NCI-H524 treated with DMSO at 0.1 percent for 48 hours (cell line): Measurements from ENCODE around the gene PCDHGA4.
"Not testable (repeated sequence)": the region's sequence is repeated elsewhere in the genome, so short reads cannot be mapped to it uniquely, and the experiment has no call there.

Experiments
- DNase-seq: peaks from one replicate; lab custom pipeline; 2025; lab: John Stamatoyannopoulos, UW

The PCDHGA4 gene

DNA sequence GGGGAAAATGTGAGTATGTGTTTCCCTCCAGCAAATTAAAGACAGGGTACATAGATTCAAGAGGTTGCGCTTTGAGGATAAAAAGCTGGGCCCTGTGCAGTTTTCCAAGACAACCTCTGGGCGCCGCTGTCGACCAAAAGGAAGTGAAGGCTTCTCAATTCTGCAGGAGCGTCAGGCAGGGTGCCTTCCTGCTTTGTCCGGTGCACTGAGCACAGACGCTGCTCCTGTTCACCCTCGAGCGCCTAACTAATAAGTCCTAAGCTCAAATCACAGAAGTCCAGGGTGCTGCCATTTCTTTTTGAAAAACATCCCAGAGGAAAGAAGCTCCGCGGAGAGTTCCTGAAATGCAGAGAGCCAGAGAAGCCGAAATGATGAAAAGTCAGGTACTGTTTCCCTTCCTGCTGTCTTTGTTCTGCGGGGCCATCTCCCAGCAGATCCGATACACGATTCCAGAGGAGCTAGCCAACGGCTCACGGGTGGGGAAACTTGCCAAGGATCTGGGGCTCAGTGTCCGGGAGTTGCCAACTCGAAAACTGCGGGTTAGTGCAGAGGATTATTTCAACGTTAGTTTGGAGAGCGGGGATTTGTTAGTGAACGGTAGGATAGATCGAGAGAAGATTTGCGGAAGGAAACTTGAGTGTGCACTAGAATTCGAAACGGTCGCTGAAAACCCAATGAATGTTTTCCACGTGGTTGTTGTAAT lies 4.8 kb upstream of the PCDHGA4 start, which contains the start of gene PCDHGB1:
Gene PCDHGB1 (plus strand): TSS at position 183 of the 703 bp plus-strand sequence. CDS start 162 bp downstream, at position 345.
- DNase-seq: no peak

DNA sequence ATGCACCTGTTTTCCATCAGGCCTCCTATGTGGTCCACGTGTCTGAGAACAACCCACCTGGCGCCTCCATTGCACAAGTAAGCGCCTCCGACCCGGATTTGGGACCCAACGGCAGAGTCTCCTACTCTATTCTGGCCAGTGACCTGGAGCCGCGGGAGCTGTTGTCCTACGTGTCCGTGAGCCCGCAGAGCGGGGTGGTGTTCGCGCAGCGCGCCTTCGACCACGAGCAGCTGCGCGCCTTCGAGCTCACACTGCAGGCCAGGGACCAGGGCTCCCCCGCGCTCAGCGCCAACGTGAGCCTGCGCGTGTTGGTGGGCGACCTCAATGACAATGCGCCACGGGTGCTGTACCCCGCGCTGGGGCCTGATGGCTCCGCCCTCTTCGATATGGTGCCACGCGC lies 3.2 kb upstream of the PCDHGA4 start:
- DNase-seq: no peak

DNA sequence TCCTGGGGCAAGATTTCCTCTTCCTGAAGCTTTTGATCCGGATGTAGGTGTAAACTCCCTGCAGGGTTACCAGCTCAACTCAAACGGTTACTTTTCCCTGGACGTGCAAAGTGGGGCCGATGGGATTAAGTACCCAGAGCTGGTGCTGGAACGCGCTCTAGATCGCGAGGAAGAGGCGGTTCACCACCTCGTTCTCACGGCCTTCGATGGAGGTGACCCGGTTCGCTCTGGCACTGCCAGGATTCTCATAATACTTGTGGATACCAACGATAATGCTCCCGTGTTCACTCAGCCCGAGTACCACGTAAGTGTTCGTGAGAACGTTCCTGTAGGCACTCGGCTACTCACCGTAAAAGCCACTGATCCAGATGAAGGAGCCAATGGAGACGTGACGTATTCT lies 820 bp downstream of the PCDHGA4 start:
- no peak for DNase-seq

- no peak for DNase-seq
Observed at GRCh38 chr5:141356133-141356532, 1.3 kb downstream of the PCDHGA4 start.

DNA sequence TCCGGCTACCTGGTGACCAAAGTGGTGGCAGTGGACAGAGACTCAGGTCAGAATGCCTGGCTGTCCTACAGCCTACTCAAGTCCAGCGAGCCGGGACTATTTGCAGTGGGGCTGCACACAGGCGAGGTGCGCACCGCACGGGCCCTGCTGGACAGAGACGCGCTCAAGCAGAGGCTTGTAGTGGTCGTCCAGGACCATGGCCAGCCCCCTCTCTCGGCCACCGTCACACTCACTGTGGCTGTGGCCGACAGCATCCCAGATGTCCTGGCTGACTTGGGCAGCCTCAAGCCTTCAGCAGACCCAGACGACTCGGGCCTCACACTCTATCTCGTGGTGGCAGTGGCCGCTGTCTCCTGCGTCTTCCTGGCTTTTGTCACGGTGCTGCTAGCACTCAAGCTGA lies 2.1 kb downstream of the PCDHGA4 start:
- DNase-seq: no peak

- no peak for DNase-seq
Observed at GRCh38 chr5:141359790-141360426, 5.1 kb downstream of the PCDHGA4 start, which contains the start of gene PCDHGB2. Gene PCDHGB2 (plus strand): TSS chr5:141359994. CDS start chr5:141360136, 142 bp downstream.

GRCh38 chr5:141360685-141361084 lies 5.9 kb downstream of the PCDHGA4 start:
- DNase-seq: no peak

DNA sequence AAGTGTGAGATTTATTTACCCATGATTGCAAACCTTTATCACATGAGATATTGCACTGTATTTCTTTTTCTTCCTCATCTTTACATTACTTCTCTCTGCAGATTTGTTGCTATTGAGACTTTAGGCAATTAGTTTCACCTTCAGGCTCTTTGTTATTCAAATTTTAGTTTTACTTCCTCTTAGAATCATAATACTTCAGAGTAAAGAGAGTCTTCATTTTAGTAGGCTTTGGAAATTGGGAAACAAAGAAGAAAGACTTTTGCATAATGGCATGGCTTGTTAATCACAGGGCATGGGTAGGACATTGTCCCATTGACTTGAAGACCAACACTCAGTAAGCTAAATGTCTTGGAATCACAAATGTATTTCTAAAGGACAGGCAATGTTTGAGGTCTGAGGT lies 7.9 kb downstream of the PCDHGA4 start:
- DNase-seq: no peak

DNA sequence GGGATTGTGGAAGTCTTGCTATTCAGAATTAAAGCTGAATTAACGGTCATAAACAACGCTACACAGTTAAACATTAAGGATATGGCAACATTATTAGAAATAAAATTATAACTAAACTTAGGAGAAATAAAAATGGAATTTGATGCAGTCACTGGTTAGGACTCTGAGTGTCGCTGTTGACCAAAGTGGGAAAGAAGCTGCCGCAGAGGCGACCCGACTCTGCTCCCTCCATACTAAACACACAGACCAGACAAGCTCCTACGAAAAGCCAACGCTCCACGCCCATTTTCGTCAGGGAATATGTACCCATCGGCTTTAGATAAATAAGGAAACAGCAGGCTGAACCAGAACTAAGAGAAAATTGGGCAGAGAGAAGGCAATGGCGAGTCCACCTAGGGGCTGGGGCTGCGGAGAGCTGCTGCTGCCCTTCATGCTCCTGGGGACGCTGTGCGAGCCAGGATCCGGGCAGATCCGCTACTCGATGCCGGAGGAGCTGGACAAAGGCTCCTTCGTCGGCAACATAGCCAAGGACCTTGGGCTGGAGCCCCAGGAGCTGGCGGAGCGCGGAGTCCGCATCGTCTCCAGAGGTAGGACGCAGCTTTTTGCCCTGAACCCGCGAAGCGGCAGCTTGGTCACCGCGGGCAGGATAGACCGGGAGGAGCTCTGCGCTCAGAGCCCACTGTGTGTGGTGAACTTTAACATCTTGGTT lies 9.3 kb downstream of the PCDHGA4 start, which contains the start of gene PCDHGA5:
Gene PCDHGA5 (plus strand): TSS at position 211 of the 709 bp plus-strand sequence. CDS start 169 bp downstream, at position 380.
- no peak for DNase-seq

DNA sequence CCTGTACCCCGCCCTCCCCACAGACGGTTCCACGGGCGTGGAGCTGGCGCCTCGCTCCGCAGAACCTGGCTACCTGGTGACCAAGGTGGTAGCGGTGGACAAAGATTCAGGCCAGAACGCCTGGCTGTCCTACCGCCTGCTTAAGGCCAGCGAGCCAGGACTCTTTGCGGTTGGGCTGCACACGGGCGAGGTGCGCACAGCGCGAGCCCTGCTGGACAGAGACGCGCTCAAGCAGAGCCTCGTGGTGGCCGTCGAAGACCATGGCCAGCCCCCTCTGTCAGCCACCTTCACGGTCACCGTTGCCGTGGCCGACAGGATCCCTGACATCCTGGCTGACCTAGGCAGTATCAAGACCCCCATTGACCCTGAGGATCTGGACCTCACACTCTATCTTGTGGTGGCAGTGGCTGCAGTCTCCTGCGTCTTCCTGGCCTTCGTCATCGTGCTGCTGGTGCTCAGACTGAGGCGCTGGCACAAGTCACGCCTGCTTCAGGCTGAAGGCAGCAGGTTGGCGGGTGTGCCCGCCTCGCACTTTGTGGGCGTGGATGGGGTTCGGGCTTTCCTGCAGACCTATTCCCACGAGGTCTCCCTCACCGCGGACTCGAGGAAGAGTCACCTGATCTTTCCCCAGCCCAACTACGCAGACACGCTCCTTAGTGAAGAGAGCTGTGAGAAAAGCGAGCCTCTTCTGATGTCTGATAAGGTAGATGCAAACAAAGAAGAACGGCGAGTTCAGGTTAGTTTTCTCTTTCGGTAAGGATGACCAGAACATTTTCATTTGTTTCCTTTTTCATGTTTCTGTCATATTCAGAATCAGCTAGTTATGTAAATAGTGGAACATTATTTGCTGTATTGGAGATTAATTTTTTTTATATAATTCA lies 11.4 kb downstream of the PCDHGA4 start:
- no peak for DNase-seq

GRCh38 chr5:141369994-141370848 lies 15.4 kb downstream of the PCDHGA4 start, which contains the start of gene PCDHGB3:
Gene PCDHGB3 (plus strand): TSS chr5:141370242. CDS start chr5:141370395, 153 bp downstream.
- DNase-seq: no peak

- DNase-seq: no peak
Observed at GRCh38 chr5:141371572-141372475, 17.0 kb downstream of the PCDHGA4 start.

- DNase-seq: no peak
Observed at GRCh38 chr5:141373673-141374317, 19.0 kb downstream of the PCDHGA4 start, which contains the start of gene PCDHGA6. Gene PCDHGA6 (plus strand): TSS chr5:141373891. CDS start chr5:141374084, 193 bp downstream.

GRCh38 chr5:141374627-141375026 lies 19.8 kb downstream of the PCDHGA4 start:
- DNase-seq: no peak

- DNase-seq: not testable (repeated sequence)
Observed at GRCh38 chr5:141375444-141376155, 20.8 kb downstream of the PCDHGA4 start.

DNA sequence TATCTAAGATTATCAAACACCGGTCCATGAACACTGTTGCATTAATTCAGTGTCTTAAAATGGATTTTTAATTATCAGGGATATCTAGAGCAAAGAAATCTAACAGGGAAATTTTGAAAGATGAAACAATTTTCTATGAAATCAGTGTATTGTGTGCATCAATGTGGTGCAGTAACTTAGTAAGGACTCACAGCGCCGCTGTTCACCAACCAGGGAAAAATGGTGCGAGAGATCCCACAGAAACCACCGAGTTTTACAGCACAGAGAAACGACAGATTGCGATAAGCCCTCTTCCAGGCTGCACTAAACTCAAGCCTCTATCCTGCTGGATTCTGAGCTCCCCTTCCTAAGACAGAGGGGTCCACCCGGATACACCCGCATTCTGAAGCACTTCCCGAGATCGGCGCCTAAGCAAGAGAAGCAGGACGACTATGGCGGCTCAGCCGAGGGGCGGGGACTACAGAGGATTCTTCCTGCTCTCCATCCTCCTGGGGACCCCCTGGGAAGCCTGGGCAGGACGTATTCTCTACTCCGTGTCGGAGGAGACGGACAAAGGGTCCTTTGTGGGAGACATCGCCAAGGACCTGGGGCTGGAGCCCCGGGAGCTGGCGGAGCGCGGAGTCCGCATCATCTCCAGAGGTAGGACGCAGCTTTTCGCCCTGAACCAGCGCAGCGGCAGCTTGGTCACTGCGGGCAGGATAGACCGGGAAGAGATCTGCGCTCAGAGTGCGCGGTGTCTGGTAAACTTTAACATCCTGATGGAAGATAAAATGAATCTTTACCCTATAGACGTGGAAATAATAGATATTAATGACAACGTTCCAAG lies 27.9 kb downstream of the PCDHGA4 start, which contains the start of gene PCDHGA7:
Gene PCDHGA7 (plus strand): TSS at position 274 of the 826 bp plus-strand sequence. CDS start 158 bp downstream, at position 432.
- DNase-seq: no peak

- no peak for DNase-seq
Observed at GRCh38 chr5:141383345-141383744, 28.5 kb downstream of the PCDHGA4 start.
